Activated B cell treated with CpG ODN at 0.5 μM for 24 hours (primary cell): ENCODE results near the gene LPP. TPM values are rescaled to one million over a fixed set of nuclear protein-coding genes. Genes with fewer than 3 reads are reported as not detected.

ENCODE experiments used
- ATAC-seq: fragments of 200-7000 bp; cut with Tn5 transposase; one replicate; pipeline ENCODE4 v1.10.0; 2021; ENCODE audit warnings: low read depth, mild to moderate bottlenecking, moderate library complexity
- CTCF ChIA-PET: fragments of 350-600 bp; sonication (Branson Sonifier 250); formaldehyde crosslinking; loops from one replicate; lab custom pipeline; 2021; ENCODE audit warnings: antibody characterized with exemption; lab: Charles Lee
- POLR2A ChIA-PET: fragments of 350-600 bp; sonication (Branson Sonifier 250); formaldehyde crosslinking; loops from one replicate; lab custom pipeline; 2021; ENCODE audit warnings: antibody characterized with exemption; lab: Charles Lee
- DNase-seq: peaks from one replicate; pipeline ENCODE4 v3.0.0; 2022
- H3K27ac Mint-ChIP-seq: one replicate; pipeline ENCODE4 v1.8.0; 2020; ENCODE audit warnings: mixed read lengths
- H3K27me3 Mint-ChIP-seq: one replicate; pipeline ENCODE4 v1.8.0; 2021; ENCODE audit warnings: mixed read lengths
- H3K36me3 Mint-ChIP-seq: one replicate; pipeline ENCODE4 v1.8.0; 2021; ENCODE audit warnings: low read depth, mixed read lengths
- H3K4me1 Mint-ChIP-seq: one replicate; pipeline ENCODE4 v1.8.0; 2021; ENCODE audit warnings: mixed read lengths
- H3K4me3 Mint-ChIP-seq: one replicate; pipeline ENCODE4 v1.8.0; 2020; ENCODE audit warnings: mild to moderate bottlenecking, mixed read lengths
- H3K9me3 Mint-ChIP-seq: one replicate; pipeline ENCODE4 v1.8.0; 2020; ENCODE audit warnings: mixed read lengths
- intact Hi-C: fragments of 100-400 bp; cut with micrococcal nuclease; formaldehyde crosslinking; loops from one replicate; pipeline ENCODE4 v1.15.1; 2024
- total RNA-seq: library from RNA; stranded (reverse); gene quantifications from 2 replicates; pipeline ENCODE4 v1.2.3, GENCODE V29; 2022
- TF ChIP-seq, protein P1 (sequence below): fragments of 200-600 bp; IDR thresholded peaks from one replicate; pipeline ENCODE4 v1.8.0; 2022; ENCODE audit warnings: antibody characterized with exemption, mild to moderate bottlenecking

LPP gene
- total RNA-seq, 1 donor from 2014 or later, result 60.1 TPM

DNA sequence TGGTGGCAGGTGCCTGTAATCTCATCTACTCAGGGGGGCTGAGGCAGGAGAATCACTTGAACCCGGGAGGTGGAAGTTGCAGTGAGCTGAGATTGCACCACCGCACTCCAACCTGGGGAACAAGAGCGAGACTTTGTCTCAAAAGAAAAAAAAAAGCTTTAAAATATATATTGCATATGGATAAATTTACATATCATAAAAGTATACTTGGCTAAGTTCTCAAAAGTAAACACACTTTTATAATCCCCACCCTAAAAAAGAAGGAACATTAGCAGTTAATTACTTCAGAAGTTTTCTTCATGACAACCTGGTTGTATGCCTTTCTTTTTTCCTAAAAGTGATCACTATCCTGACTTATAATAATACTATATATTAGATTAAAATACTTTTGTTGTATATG lies 648.7 kb downstream of the LPP start:
- Mint-ChIP-seq H3K27me3 (no peaks in the 10 kb centered on the region), H3K9me3 (peaks cover 11% of the 10 kb centered on the region), H3K27ac (no peak overlapping the region), H3K4me3 (no peak overlapping the region), H3K4me1 (no peaks in the 10 kb centered on the region), H3K36me3 (peaks cover 12% of the 10 kb centered on the region)
- no peak for DNase-seq
- CTCF ChIA-PET, result no interaction called here
- TF ChIP-seq, protein P1, sequence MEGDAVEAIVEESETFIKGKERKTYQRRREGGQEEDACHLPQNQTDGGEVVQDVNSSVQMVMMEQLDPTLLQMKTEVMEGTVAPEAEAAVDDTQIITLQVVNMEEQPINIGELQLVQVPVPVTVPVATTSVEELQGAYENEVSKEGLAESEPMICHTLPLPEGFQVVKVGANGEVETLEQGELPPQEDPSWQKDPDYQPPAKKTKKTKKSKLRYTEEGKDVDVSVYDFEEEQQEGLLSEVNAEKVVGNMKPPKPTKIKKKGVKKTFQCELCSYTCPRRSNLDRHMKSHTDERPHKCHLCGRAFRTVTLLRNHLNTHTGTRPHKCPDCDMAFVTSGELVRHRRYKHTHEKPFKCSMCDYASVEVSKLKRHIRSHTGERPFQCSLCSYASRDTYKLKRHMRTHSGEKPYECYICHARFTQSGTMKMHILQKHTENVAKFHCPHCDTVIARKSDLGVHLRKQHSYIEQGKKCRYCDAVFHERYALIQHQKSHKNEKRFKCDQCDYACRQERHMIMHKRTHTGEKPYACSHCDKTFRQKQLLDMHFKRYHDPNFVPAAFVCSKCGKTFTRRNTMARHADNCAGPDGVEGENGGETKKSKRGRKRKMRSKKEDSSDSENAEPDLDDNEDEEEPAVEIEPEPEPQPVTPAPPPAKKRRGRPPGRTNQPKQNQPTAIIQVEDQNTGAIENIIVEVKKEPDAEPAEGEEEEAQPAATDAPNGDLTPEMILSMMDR, result no peak
- POLR2A ChIA-PET, result no interaction called here
- no peak for ATAC-seq
- intact Hi-C loops, result no loop called here

DNA sequence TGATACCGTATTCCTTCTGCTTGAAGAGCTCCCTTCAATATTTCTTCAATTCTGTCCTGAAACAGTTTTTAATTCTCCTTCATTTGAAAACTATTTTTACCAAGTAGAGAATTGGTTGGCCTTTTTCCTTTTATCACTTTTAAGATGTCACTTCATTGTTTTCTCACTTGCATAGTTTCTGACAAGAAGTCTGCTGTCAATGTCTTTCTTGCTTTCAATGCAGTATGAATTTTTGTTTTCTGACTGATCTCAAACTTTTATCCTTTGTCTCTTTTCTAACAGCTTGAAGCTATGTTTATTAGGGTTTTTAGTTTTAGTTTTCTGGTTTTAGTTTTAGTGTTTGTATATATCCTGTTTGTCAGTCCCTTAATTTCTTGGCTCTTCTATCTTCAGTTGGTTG lies 653.0 kb downstream of the LPP start:
- TF ChIP-seq, protein P1, result no peak
- intact Hi-C loops, result no loop called here
- no peak for ATAC-seq

DNA sequence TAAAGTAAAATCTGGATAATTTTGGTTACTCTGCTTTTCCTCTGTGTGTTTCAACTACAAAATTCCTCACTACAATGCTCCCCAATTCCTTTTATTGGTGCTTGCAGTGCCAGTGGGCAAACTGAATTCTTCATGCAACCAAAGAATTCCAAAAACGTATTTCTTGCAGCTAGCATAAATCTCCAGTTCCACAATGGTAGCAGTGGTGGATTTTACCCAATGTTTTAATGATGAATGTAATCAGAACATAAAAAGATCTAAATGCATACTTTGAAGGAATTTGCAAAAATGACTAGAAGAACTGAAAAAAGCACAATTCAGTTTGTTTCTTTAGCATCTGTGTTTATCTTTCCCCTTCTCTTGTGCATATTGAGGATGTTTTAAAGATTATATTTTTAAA lies 658.2 kb downstream of the LPP start:
- DNase-seq, result no peak
- TF ChIP-seq, protein P1, result no peak

More for the DNA sequence above, 653.0 kb downstream of the LPP start:
- Mint-ChIP-seq H3K36me3 (peaks cover 20% of the 10 kb centered on the region), H3K4me3 (no peak overlapping the region), H3K27ac (no peak overlapping the region), H3K4me1 (no peaks in the 10 kb centered on the region), H3K27me3 (no peaks in the 10 kb centered on the region), H3K9me3 (peaks cover 20% of the 10 kb centered on the region)
- POLR2A ChIA-PET, result no interaction called here
- CTCF ChIA-PET, result no interaction called here
- no peak for DNase-seq

DNA sequence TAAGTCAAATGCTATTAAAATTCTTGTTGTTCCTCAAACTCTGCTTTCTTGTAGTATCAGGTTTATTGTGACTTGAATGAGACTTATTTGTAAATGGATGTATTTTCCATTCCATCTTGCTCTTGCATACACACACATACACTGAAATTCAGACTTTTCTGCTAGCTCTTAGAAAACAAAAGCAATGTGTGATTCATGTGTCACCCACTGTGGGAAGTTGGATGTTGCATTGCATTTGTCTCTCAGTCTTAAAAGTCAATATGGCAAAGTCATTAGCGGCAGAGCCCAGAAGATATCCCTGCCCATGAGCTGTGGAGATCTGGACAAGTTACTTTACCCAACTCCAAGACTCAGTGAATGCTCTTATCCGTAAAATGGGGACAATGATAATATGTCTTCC lies 660.6 kb downstream of the LPP start:
- no peaks in the 10 kb centered on the region for H3K9me3 Mint-ChIP-seq
- CTCF ChIA-PET, result interaction anchor here (0.7 kb wide), 1 partner anchor 70 kb away, joined by 3 read pairs; no protein-coding TSS in a partner anchor
- POLR2A ChIA-PET, result interaction anchor here (0.6 kb wide), 1 partner anchor 14 kb away, joined by 3 read pairs; no protein-coding TSS in a partner anchor
- DNase-seq, result no peak
- no peak overlapping the region for H3K27ac Mint-ChIP-seq
- intact Hi-C loops, result no loop called here
- H3K4me3 Mint-ChIP-seq, result no peak overlapping the region
- H3K4me1 Mint-ChIP-seq, result no peaks in the 10 kb centered on the region
- TF ChIP-seq, protein P1, result no peak
- no peaks in the 10 kb centered on the region for H3K36me3 Mint-ChIP-seq
- H3K27me3 Mint-ChIP-seq, result no peaks in the 10 kb centered on the region
- no peak for ATAC-seq

More for the DNA sequence above, 658.2 kb downstream of the LPP start:
- POLR2A ChIA-PET, result no interaction called here
- H3K4me1 Mint-ChIP-seq, result no peaks in the 10 kb centered on the region
- no peaks in the 10 kb centered on the region for H3K27me3 Mint-ChIP-seq
- CTCF ChIA-PET, result no interaction called here
- no peak overlapping the region for H3K4me3 Mint-ChIP-seq
- intact Hi-C loops, result no loop called here
- H3K36me3 Mint-ChIP-seq, result peaks cover 15% of the 10 kb centered on the region
- no peak for ATAC-seq
- peaks cover 13% of the 10 kb centered on the region for H3K9me3 Mint-ChIP-seq
- H3K27ac Mint-ChIP-seq, result no peak overlapping the region

DNA sequence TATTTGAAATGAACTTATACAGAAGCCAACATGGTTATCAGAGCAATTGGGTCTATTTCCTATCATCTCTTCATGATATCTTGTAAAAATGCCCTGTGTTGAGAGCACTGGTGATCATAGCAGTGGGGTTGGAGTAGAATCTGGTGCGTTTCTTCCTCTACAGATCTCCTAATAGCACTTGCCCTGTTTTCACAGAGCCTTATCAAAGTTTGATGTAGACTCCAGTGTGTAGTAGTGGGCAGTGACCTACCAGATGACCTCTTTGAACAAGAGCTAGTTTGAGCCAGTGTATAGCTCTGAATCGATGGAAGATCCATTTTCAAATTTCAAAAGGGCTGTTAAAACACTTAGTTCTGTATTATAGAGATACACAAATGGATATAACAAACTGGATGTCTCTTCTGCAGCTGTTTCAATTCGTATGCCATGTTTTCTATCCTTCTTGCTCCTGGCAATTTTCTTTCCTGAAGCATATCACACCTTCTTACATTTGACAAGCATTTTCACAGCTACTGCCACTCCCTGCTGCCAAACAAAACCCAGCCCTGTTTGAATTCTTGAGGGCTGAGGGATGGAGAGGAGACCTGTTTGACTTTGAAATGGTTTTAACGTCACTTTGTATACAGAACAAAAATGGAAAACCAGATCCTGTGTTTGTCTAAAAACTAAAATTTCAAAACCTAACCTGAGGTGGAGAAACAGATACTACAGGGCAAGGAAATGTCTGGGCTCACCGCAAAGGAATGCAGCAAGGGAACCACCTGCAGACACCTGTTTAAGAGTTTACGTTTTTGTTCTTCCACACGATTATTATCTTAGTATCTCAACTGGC lies 663.4 kb downstream of the LPP start:
- POLR2A ChIA-PET, result interaction anchor here (1.1 kb wide), 1 partner anchor 11 kb away, joined by 3 read pairs; no protein-coding TSS in a partner anchor
- Mint-ChIP-seq H3K4me1 (no peaks in the 10 kb centered on the region), H3K36me3 (no peaks in the 10 kb centered on the region), H3K4me3 (no peak overlapping the region), H3K9me3 (no peaks in the 10 kb centered on the region), H3K27me3 (no peaks in the 10 kb centered on the region), H3K27ac (no peak overlapping the region)
- intact Hi-C loops, result no loop called here
- DNase-seq (no peak), ATAC-seq (no peak)
- CTCF ChIA-PET, result interaction anchor here (0.6 kb wide), 1 partner anchor 138 kb away, joined by 3 read pairs; no protein-coding TSS in a partner anchor
- TF ChIP-seq, protein P1, result no peak
